Erythroblast (primary cell): ENCODE measurements around the gene NADSYN1.

Experiments used
- DNase-seq, 2 experiments: peaks; one replicate each; lab custom pipeline; 2025; lab: John Stamatoyannopoulos, UW
- GATA1 ChIP-seq: IDR thresholded peaks from 2 replicates; pipeline ENCODE4 v1.6.1; 2011; ENCODE audit warnings: low read depth, mild to moderate bottlenecking, control low read depth, low read length, moderate library complexity
- POLR2A ChIP-seq: IDR thresholded peaks from 2 replicates; pipeline ENCODE4 v1.6.1; 2011; ENCODE audit warnings: mild to moderate bottlenecking, low read length

NADSYN1 gene

DNA sequence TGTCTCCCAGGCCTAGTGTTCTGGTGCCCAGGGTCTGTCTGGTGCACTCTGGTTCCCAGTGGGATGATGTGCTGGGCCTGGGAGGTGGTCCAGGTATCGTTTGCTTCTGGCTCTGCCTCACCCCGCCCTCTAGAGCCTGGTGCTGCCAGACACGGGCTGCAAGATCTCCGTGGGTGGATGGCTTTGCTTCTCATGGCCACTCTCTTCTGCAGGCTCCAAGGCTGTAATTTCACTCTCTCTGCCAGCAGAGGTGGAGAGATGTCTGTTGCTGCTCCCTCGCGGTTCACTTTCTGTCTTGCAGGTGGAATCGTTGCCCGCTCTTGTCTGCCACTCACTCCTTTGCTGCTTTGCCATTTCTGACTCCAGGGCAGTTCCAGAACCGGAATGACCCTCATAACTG lies 13.4 kb downstream of the NADSYN1 start:
- no peak for DNase-seq
- TF ChIP-seq GATA1 (no peak), POLR2A (no peak)

DNA sequence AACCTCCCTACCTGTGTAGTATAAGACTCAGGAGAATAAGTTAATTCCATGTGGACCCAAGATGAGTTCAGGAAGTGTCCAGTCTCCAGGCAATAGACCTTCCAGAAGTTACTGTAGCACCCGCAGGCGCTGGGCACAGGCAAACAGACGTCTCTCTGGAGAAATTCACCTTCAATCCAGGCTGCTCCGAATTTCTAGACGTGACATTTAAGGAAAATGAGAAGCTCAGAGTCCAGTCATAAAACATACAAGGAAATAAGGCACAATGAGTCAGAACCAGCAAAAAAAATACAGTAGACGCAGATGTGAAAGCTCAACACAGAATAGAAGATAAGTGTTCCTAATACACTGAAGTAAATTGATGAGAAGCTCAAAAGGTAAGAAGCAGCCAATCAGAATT lies 14.2 kb downstream of the NADSYN1 start:
- no peak for TF ChIP-seq GATA1
- TF ChIP-seq POLR2A, result no peak
- DNase-seq, result no peak

- TF ChIP-seq GATA1 (no peak), POLR2A (no peak)
Measured at GRCh38 chr11:71470946-71471345, 17.9 kb downstream of the NADSYN1 start.

GRCh38 chr11:71472357-71472885 lies 19.4 kb downstream of the NADSYN1 start:
- DNase-seq, result no peak

More at GRCh38 chr11:71470946-71471345, 17.9 kb downstream of the NADSYN1 start:
- DNase-seq, result no peak

DNA sequence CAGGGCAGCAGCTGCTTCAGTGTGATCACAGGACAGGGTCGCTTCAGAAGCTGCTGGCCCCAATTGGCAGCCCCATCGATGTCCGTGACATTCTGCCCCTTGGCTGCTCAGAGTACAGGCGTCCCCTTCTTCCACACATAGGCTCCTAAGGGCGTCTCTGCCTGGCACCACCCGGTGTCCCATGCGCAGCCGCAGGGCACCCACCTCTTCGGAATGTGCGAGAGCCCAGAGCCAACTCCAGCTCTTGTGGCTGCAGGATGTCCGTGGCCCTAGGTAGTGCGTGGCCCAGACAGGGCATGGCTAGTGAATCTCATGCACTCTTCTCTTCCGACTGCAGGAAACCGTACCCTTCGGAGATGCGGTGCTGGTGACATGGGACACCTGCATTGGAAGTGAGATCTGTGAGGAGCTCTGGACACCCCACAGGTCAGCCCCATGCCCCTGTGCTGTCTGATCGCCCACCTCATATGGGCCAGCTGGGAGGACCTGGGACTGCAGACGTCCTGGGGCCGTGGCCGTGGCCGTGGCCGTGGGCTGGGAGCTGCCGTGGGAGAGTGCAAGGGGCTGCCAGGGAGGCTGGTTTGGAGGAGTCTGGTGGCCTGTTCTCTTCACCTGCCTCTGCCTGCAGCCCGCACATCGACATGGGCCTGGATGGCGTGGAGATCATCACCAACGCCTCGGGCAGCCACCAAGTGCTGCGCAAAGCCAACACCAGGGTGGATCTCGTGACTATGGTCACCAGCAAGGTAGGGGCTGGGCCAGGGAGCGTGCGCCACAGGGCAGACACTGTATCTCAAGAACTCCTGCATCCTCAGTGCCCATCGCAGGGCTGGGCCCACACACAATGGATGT lies 20.2 kb downstream of the NADSYN1 start:
- TF ChIP-seq GATA1 (no peak), POLR2A (no peak)
- DNase-seq, result no peak

More at GRCh38 chr11:71472357-71472885, 19.4 kb downstream of the NADSYN1 start:
- TF ChIP-seq POLR2A (no peak), GATA1 (no peak)

- TF ChIP-seq POLR2A (no peak), GATA1 (no peak)
- no peak for DNase-seq
Measured at GRCh38 chr11:71473793-71474080, 20.7 kb downstream of the NADSYN1 start.

DNA sequence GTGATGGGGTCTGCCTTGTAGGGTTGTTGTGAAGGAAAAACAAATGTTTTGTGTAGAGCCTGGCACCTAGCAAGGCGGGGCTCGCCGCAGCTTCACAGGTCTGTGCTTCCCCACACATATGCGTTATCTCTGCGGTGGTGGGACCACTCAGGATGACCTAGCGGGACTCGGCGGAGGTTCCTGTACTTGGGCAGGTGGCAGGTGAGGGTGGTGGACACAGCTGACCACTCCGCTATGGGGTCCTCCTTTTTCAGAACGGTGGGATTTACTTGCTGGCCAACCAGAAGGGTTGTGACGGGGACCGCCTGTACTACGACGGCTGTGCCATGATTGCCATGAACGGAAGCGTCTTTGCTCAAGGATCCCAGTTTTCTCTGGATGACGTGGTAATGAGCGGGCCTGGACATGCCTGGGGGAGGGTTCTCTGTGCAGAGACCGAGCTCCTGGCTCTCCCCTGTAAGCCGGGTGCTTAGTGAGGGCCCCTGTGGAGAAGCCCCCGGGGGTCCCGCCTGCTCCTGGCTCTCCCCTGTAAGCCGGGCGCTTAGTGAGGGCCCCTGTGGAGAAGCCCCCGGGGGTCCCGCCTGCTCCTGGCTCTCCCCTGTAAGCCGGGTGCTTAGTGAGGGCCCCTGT lies 21.3 kb downstream of the NADSYN1 start:
- no peak for DNase-seq
- no peak for TF ChIP-seq POLR2A
- no peak for TF ChIP-seq GATA1

DNA sequence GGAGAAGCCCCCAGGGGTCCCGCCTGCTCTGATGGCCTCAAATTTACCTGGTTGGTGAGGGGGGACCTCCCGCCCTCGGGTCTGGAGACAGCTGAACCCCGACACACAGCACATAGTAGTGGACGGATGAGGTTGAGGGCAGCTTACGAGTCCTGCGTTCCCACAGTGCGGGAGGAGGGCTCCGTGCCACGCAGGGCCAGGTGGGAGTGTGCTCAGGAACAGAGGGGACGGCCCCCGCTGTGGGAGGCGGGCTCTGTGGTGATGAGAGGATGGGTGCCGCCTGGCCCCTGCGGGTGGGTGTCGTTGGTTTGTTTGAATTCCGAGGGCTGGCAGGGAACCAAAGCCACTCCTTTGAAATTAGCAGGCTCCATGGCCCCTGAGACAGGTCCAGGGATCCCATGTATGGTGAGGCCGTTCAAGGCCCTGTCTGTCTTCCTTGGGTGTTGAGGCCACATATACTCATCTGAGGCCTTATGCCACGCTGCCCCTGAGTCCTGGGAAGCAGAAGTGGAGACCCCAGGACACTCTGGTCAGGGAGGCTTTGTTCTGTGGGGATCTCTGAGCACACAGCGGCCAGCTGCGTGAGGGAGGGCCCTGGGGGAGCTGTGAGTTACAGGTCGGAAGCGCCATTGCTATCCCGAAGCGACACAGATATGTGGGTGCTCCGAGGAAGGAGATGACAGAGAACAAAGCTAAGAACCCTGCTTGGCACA lies 21.9 kb downstream of the NADSYN1 start:
- TF ChIP-seq POLR2A (no peak), GATA1 (no peak)
- no peak for DNase-seq

- TF ChIP-seq GATA1, result no peak
- no peak for TF ChIP-seq POLR2A
- DNase-seq, result no peak
Measured at GRCh38 chr11:71476031-71476430, 23.0 kb downstream of the NADSYN1 start.

- TF ChIP-seq GATA1, result no peak
- TF ChIP-seq POLR2A, result no peak
Measured at GRCh38 chr11:71476926-71477640, 24.1 kb downstream of the NADSYN1 start.

DNA sequence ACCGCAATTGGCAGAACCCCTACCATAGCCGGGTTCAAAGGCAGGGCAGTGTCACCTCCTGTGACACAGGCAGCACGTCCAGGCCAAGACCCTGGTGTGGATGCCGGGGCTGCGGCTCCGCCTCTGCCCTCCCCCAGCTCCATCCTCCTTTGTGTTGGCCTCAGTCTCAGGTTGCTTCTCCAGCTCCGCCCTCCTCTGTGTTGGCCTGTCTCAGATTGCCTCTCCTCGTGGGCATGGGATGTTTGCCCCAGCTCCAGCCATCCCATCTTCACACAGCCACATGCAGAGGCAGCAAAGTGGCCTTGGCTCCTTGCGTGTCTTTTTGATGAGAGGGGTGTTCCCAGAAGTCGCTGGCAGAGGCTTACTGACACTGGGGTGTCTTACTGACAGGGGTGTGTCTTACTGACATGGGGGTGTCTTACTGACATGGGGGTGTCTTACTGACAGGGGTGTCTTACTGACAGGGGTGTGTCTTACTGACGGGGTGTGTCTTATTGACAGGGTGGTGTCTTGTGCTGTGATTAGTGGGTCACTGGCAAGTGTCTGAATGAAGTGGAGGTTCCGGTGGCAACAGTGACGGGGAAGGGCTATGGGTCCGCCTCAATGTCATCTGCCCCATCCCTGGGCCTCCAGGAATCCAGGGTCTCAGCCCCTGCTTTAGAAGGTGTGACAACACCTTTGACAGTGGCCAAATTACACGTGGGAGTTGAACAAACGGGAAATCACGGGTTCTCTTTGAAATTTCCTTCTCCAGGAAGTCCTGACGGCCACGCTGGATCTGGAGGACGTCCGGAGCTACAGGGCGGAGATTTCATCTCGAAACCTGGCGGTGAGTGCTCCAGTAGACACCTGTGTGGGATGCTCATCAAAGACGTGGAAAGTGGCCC lies 24.9 kb downstream of the NADSYN1 start:
- TF ChIP-seq POLR2A (no peak), GATA1 (no peak)
- DNase-seq, result no peak

More at GRCh38 chr11:71476926-71477640, 24.1 kb downstream of the NADSYN1 start:
- DNase-seq, result no peak

- DNase-seq, result no peak
Measured at GRCh38 chr11:71478528-71478840, 25.5 kb downstream of the NADSYN1 start.

More at GRCh38 chr11:71478528-71478840, 25.5 kb downstream of the NADSYN1 start:
- TF ChIP-seq GATA1 (no peak), POLR2A (no peak)
